GM18519 (cell line): ENCODE measurements around the gene SOAT1.
"Not testable (repeated sequence)": the region's sequence is repeated elsewhere in the genome, so short reads cannot be mapped to it uniquely, and the experiment has no call there.

Source experiments
- ATAC-seq: cut with Tn5 transposase; IDR thresholded peaks from one replicate; pipeline ENCODE4 v1.9.1; 2021; ENCODE audit warnings: mild to moderate bottlenecking, moderate library complexity; ENCODE audit not compliant: unreplicated experiment, low FRiP score

The SOAT1 gene

DNA sequence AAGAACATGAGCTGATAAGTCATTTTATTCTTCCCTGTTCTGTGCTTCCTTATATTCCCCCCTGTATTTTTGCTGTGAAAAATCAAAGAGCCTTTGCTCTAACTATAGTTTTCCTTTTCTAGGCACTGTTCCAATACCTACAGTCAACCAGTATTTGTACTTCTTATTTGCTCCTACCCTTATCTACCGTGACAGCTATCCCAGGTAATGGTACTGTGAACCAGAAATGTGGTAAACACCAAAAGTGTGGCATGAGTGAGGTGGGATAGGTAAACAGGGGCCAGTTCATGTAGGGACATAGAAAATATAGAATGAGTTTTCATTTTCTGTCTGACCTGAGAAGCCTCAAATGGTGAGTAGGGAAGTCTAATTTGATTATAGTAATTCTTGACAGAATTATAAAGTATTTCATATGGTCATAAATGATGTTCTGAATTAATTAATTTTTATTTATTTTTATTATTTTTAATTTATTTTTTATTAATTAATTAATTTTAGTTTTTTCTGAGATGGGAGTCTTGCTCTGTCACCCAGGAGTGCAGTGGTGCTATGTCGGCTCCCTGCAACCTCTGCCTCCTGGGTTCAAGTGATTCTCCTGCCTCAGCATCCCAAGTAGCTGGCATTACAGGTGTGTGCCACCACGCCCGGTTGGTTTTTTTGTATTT is 49.3 kb downstream of the SOAT1 start:
- no peak for ATAC-seq

- ATAC-seq, result no peak
Measured at GRCh38 chr1:179351281-179351680, 57.7 kb downstream of the SOAT1 start.

DNA sequence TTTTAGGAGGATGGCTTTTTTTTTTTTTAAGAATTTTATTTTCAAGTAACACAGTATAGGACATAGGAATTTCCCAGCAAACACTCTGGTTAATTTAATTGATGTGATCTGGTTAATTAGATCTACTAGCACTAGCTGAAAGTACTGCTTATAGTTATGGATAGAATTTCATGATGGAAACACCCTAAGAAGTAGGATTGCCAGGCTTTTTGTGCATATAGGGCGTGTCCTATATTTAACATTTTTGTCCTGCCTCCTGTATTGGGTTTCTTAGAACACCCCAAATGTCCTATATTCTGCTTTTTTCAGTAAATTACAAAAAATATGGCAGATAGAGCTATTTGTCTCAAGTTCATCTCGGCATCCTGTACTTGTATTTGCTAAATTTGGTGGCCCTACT is 58.6 kb downstream of the SOAT1 start:
- no peak for ATAC-seq

DNA sequence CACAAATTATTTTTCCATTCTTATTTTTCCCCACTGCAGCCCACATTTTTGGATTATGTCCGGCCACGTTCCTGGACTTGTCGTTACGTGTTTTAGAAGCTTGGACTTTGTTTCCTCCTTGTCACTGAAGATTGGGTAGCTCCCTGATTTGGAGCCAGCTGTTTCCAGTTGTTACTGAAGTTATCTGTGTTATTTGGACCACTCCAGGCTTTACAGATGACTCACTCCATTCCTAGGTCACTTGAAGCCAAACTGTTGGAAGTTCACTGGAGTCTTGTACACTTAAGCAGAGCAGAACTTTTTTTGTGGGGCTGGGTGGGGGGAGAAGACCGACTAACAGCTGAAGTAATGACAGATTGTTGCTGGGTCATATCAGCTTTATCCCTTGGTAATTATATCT is 59.9 kb downstream of the SOAT1 start:
- ATAC-seq, result no peak

DNA sequence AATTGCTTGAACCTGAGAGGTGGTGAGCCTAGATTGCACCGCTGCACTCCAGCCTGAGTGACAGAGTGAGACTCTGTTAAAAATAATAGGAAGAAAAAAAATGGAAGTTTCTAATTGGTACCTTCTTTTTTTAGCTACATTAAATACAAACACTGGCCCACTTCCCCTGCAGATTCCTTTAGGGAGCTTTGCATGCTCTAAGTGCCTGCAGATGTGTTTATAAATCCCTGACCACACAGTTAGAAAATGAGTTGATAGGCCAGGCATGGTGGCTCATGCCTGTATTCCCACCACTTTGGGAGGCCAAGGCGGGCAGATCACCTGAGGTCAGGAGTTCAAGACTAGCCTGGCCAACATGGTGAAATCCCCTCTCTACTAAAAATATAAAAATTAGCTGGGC is 68.0 kb downstream of the SOAT1 start:
- not testable (repeated sequence) for ATAC-seq

DNA sequence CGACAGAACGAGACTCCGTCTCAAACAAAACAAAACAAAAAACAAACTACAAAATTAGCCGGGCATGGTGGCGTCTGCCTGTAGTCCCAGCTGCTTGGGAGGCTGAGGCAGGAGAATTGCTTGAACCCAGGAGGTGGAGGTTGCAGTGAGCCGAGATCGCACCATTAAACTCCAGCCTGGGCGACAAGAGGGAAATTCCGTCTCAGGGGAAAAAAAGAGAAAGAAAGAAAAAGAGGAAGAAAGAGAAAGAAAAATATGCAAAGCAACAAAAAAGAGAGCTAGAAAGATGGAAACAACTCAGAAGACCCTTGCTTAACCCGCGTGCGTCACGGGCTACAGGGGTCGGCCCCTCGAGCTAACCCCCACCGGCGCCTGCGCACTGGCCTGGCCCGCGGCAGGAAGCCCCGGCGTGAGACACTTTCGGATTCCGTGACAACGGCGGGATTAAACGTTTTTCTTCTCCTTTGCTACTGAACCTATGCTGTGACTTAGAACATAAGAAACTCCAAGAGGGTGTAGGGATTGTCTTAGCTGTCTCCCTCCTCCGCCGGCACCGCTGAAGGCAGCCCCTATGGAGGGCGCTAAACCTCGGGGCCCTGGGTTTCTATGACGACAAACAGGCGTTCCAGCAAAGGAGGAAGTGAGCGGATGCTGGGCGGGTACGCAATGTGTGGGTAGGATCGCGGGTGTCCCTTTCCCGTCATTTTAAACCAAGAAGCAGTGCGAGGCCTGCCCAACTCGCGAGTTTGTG is 71.9 kb downstream of the SOAT1 start, which contains the start of gene AXDND1:
Gene AXDND1 (plus strand): TSS at position 630 of the 751 bp plus-strand sequence. CDS start 539 bp downstream, outside the sequence.
- peak; percentile 94 for ATAC-seq

DNA sequence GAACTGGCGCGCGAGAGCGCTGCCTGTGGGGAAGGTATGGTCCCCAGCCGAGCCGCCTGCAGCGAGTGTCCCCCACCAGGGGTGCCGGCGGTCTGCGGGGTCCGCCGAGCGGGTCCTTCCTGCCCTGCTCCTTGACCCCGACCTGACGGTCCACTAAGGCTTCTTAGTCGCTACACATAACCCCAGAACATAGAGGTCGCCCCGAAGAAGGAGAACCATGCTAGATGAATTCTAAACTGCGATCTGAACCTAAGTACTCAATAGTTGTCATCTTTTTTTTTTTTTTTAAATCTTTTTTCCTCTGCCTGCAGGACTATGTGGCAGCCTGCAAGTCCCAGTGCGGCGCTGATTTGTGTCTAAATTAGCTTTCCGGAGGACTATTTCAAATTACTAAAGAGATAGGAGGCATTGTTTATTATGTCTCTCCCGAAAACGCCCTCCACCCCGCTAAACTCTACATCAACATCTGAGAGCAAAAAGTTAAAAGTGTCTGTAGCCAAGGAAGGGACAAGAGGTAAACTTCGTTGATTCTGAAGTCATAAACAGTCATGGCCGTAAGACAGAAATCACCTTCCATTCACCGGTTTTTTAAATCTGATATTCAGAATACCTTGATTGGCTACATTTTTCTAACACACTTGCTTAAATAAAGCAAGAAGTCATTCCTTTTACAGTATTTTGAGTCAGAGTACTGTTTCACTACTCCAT is 72.7 kb downstream of the SOAT1 start:
- ATAC-seq, result peak; percentile 0

- ATAC-seq, result no peak
Measured at GRCh38 chr1:179369751-179370341, 76.2 kb downstream of the SOAT1 start.

- no peak for ATAC-seq
Measured at GRCh38 chr1:179372160-179372559, 78.6 kb downstream of the SOAT1 start.

- ATAC-seq, result no peak
Measured at GRCh38 chr1:179376223-179376622, 82.6 kb downstream of the SOAT1 start.

GRCh38 chr1:179380299-179380698 is 86.7 kb downstream of the SOAT1 start:
- ATAC-seq, result no peak

GRCh38 chr1:179384027-179384426 is 90.4 kb downstream of the SOAT1 start:
- no peak for ATAC-seq

DNA sequence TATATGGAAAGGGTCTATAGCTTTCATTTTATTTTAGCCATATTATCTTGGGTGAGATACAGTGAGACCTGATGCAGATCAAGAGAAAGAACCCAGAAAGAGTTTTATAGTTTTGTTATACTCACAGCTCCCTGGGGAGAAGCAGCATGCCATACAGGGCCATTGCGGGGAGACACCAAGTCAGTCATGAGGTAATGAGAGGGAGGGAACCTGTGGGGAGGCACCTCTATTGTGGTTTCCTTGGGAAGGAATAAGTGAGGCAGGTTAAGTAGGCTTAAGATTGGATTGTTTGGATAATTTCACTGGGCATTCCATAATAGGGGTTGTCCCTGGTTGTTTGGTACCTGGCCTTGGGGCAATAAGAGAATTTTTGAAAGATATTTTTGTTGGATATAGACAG is 91.9 kb downstream of the SOAT1 start:
- ATAC-seq, result no peak

DNA sequence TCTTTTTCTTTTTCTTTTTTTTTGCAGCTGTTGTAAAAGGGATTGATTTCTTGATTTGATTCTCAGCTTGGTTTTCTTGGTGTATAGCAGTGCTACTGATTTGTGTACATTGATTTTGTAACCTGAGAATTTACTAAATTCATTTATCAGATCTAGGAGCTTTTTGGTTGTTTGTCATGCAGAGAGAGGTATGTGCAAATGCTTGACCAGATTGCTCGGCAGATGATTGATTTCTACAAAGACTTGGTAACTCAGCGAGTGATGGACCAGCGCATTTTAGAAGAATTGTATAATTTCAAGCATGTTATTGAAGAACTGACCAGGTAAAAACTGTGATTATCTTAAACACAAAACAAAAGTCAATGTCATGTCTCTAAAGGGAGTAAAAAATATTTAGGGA is 100.1 kb downstream of the SOAT1 start:
- ATAC-seq, result no peak

DNA sequence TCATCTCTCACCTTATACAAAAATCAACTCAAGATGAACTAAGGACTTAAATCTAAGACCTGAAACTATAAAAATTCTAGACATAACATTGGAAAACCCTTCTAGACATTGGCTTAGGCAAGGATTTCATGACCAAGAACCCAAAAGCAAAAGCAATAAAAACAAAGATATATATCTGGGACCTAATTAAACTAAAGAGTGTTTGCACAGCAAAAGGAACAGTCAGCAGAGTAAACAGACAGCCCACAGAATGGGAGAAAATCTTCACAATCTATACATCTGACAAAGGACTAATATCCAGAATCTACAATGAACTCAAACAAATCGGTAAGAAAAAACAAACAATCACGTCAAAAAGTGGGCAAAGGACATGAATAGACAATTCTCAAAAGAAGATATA is 105.8 kb downstream of the SOAT1 start:
- not testable (repeated sequence) for ATAC-seq
